ENCODE results near the gene GAS1. TPM values are rescaled to one million over a fixed set of nuclear protein-coding genes. Genes with fewer than 3 reads are reported as not detected.

Gene GAS1, protein sequence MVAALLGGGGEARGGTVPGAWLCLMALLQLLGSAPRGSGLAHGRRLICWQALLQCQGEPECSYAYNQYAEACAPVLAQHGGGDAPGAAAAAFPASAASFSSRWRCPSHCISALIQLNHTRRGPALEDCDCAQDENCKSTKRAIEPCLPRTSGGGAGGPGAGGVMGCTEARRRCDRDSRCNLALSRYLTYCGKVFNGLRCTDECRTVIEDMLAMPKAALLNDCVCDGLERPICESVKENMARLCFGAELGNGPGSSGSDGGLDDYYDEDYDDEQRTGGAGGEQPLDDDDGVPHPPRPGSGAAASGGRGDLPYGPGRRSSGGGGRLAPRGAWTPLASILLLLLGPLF
- polyA plus RNA-seq (2014; cell fraction: cytosol; rRNA removed), result 3.0 and 4.3 TPM in 2 replicates
- polyA plus RNA-seq (2014; cell fraction: nucleus; rRNA removed), result 2.7 and 3.0 TPM in 2 replicates

- DNase-seq (ENCODE audit: low spot score), result peak; percentile 91
Measured at GRCh38 chr9:86947146-86948073, at the start of gene GAS1. GAS1 (minus strand) TSS chr9:86947506; CDS start chr9:86946779, 727 bp downstream.

DNA sequence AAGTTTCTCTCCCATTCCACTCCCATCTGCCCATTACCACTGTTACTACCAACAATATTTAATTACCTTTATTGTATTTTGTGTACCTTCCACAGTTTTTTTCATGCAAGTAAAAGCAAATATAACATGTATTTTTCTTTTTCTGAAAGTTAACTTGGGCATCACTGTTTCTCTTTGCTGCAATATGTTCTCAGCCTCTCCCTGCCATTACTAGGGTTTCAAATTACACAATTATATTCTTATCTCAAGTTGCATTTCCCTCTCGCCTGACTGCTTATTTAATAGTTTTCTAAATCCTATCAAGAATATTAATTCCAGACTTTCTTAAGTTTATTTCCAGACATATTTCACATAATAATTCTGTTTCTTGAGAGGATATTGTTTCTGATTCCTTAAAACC lies 46.9 kb upstream of the GAS1 start:
- DNase-seq (ENCODE audit: low spot score), result no peak

- no peak for DNase-seq (ENCODE audit: low spot score)
Measured at GRCh38 chr9:86993830-86994229, 46.5 kb upstream of the GAS1 start.

GRCh38 chr9:86991077-86991476 lies 43.8 kb upstream of the GAS1 start:
- no peak for DNase-seq (ENCODE audit: low spot score)

DNA sequence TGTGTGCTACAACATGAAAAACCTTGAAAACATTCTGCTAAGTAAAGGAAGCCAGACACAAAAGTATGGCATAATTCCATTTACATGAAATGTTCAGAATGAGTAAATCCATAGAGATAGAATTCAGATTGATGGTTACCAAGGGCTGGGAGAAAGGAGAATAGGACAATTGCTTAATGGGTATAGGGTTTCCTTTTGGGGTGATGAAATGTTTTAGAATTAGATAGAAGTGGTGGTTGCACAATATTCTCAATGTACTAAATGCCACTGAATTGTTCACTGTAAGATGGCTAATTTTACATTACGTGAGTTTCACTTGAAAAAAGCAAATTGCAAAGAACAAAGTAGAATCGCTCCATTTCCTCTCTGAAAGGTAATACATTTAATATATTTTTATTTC lies 43.0 kb upstream of the GAS1 start:
- DNase-seq (ENCODE audit: low spot score), result no peak

GRCh38 chr9:86987900-86988299 lies 40.6 kb upstream of the GAS1 start:
- DNase-seq (ENCODE audit: low spot score), result no peak

- no peak for DNase-seq (ENCODE audit: low spot score)
Measured at GRCh38 chr9:86985132-86985647, 37.9 kb upstream of the GAS1 start.

- no peak for DNase-seq (ENCODE audit: low spot score)
Measured at GRCh38 chr9:86983620-86984259, 36.4 kb upstream of the GAS1 start.

DNA sequence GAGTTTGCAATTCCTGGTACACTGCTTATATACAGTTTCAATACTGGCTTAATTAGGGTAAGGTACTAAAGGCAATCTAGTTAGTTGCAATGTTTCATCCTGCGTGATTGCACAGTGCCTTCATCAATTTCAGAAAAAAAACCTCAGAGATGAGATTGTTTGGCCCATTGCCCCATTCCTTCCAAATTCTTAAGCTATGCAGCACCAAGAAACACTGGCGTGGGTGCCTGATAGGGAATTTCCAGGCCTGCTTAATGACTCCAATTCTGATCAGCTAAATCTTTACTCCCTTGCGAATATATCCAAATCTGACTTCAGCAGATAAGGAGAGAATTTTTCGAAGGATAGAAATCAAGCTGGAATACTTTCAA lies 35.9 kb upstream of the GAS1 start:
- DNase-seq (ENCODE audit: low spot score), result no peak

DNA sequence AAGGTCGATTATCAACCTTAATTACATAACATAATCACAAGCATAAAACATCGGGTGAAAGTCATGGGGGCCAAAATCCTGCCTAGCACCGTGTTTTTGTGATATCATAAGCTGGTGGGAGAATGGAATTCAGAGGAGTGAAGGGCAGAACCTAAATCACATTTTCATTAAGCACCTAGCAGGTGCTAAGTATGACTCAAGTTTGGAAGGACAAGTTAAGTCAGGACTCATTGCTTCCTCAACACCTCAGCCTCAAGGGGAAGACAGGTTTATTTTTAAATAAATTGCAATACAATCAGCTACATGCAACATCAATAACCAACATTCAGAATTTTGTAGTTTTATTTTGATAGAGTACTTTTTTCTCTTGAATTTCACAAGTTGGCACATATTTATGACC lies 33.5 kb upstream of the GAS1 start:
- no peak for DNase-seq (ENCODE audit: low spot score)

DNA sequence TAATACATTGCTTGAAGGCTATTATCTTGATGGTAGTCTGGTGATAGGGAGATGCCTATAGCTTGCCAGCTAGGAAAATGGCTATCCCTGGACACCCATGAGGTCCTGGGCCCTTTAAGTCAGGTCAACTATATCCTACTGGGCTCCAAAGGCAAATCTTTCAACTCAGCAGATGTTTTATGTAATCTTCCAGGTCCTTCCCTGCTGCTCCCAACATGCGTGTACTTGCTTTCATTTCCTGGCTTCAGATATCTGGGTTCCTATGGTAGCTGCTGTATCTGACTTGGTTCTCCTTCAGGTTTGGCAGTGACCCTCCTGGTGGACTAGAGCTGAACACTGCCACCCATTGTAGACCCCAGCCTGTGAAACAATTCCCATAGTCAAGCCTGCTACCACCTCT lies 32.4 kb upstream of the GAS1 start:
- no peak for DNase-seq (ENCODE audit: low spot score)

DNA sequence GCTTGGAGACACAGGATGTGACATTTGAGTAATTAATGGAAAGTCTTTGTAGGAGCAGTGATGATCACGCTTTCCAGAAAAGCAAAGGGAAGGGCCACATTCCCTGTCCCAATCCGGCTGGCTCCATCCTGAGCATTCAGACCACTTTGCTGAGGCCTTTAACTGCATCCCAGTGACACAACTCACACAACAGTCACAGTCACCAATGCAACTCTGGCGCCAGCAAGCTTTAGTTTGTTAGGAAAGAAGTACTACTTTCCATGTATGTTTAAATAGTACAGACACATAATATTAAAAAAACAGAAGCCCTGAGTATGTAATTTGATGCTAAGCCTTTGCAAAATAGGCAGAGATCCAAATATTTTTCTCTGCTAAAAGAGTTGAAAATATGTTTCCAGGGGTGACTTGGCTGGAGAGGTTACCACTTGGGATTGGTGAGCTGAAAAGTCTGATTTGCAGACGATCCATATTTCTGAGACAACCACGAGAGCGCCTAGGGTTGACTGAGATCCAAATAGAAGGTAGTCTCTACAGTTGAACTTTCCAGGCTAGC lies 31.7 kb upstream of the GAS1 start:
- no peak for DNase-seq (ENCODE audit: low spot score)

DNA sequence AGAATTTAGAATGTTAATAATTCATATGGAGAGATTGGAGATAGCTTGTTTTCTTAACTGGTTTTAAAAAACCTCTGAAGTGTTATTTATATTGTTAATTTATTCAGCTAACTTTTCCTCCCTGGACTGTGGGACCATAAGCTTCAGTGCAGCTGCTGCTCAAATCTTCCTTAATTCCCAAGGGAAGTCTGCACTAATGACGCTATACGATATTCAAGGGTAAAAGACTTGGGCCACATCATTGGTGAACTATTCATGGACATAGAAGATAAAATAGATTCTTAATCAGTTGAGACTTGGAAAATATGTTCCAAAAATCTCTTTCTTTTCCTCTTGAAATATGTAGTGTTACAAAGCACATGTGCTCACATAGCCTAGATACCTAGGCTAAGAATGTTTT lies 31.1 kb upstream of the GAS1 start:
- DNase-seq (ENCODE audit: low spot score), result no peak

- no peak for DNase-seq (ENCODE audit: low spot score)
Measured at GRCh38 chr9:86977205-86977835, 30.0 kb upstream of the GAS1 start.

GRCh38 chr9:86975606-86976005 lies 28.3 kb upstream of the GAS1 start:
- DNase-seq (ENCODE audit: low spot score), result no peak

DNA sequence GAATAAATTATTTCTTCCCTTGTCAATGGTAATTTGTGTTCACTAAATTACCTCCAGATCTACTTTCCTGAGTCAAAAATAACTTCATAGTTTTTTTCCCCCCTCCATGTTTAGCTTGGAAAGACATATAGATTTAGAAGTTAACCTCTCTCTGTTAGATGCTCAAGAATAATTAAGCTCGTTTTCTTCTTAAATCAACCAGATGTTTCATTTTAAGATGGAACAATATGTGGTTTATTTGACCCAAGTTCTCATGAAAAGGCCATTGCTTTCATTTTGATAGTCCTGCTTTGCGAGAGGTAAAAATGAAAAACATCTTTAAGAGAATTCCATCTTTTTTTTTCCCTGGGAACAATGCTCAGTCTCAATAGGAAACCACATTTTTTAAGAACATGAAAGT lies 27.7 kb upstream of the GAS1 start:
- no peak for DNase-seq (ENCODE audit: low spot score)

- no peak for DNase-seq (ENCODE audit: low spot score)
Measured at GRCh38 chr9:86974421-86974820, 27.1 kb upstream of the GAS1 start.

- DNase-seq (ENCODE audit: low spot score), result no peak
Measured at GRCh38 chr9:86971742-86972141, 24.4 kb upstream of the GAS1 start.

- DNase-seq (ENCODE audit: low spot score), result no peak
Measured at GRCh38 chr9:86968258-86968920, 21.1 kb upstream of the GAS1 start.

- DNase-seq (ENCODE audit: low spot score), result no peak
Measured at GRCh38 chr9:86966852-86967511, 19.7 kb upstream of the GAS1 start.
